SK-N-SH (cell line): ENCODE measurements around the gene LECT2. TPM values are rescaled to one million over a fixed set of nuclear protein-coding genes. Genes with fewer than 3 reads are reported as not detected.

Experiments used
- CTCF ChIA-PET: fragments of 300-600, 350-600 bp; formaldehyde crosslinking; extraction: SDS; loops from one replicate; lab custom pipeline; 2021; lab: Yijun Ruan, JAX
- POLR2A ChIA-PET: fragments of 350-600 bp; sonication (Branson Sonifier 250); formaldehyde crosslinking; extraction: SDS; loops from one replicate; lab custom pipeline; 2020; ENCODE audit warnings: antibody characterized with exemption, inconsistent platforms; lab: Yijun Ruan, JAX
- DNase-seq: peaks from one replicate; pipeline ENCODE4 v3.0.0; 2012
- H2AFZ ChIP-seq: fragments of 200-600 bp; sonication (generic); 2 replicates; pipeline ENCODE4 v1.8.1; 2016; ENCODE audit warnings: antibody characterized with exemption, mild to moderate bottlenecking, low read depth
- H3F3A ChIP-seq: fragments of 200-600 bp; sonication (generic); replicated peaks from 2 replicates; pipeline ENCODE3; 2016; ENCODE audit warnings: antibody characterized with exemption, mild to moderate bottlenecking; ENCODE audit not compliant: insufficient read depth
- H3K27ac ChIP-seq, 2 experiments: fragments of 200-500 bp in 1 of 2; fragments of 200-600 bp in 1 of 2; sonication (Bioruptor generic) in 1 of 2; sonication (generic), shearing (Covaris generic) in 1 of 2; 2 replicates each; pipeline versions ENCODE4 v1.5.1 to v1.6.1; 2014 to 2016; ENCODE audit warnings: low read depth in 2 of 2, inconsistent platforms in 1 of 2, low read length in 1 of 2, mild to moderate bottlenecking in 1 of 2, mixed read lengths in 1 of 2
- H3K27me3 ChIP-seq: fragments of 200-600 bp; sonication (generic), shearing (Covaris generic); 2 replicates; pipeline ENCODE4 v1.6.1; 2016; ENCODE audit warnings: mixed run types; ENCODE audit not compliant: insufficient read depth
- H3K36me3 ChIP-seq, 2 experiments: fragments of 200-500 bp in 1 of 2; fragments of 200-600 bp in 1 of 2; sonication (Bioruptor generic) in 1 of 2; sonication (generic) in 1 of 2; replicated peaks in 1 of 2; 2 replicates each; pipeline versions ENCODE3 to v1.5.1; 2014 to 2016; ENCODE audit warnings: low read length in 1 of 2, mild to moderate bottlenecking in 1 of 2; ENCODE audit not compliant: insufficient read depth in 2 of 2, control insufficient read depth in 1 of 2
- H3K4me1 ChIP-seq, 2 experiments: fragments of 200-500 bp in 1 of 2; fragments of 200-600 bp in 1 of 2; sonication (Bioruptor generic) in 1 of 2; sonication (generic), shearing (Covaris generic) in 1 of 2; 2 replicates each; pipeline versions ENCODE4 v1.5.1 to v1.6.1; 2014 to 2016; ENCODE audit warnings: low read depth in 1 of 2, low read length in 1 of 2, mixed run types in 1 of 2; ENCODE audit not compliant: insufficient read depth in 2 of 2, control insufficient read depth in 1 of 2
- H3K4me2 ChIP-seq: fragments of 200-600 bp; sonication (generic), shearing (Covaris generic); 2 replicates; pipeline ENCODE4 v1.6.1; 2017; ENCODE audit warnings: mixed run types
- H3K4me3 ChIP-seq, 2 experiments: fragments of 200-500 bp in 1 of 2; fragments of 200-600 bp in 1 of 2; sonication (Bioruptor generic) in 1 of 2; sonication (generic), shearing (Covaris generic) in 1 of 2; 2 replicates each; pipeline versions ENCODE4 v1.5.1 to v1.8.1; 2014 to 2016; ENCODE audit warnings: low read depth in 2 of 2, inconsistent platforms in 1 of 2, low read length in 1 of 2, mild to moderate bottlenecking in 1 of 2, mixed read lengths in 1 of 2, moderate library complexity in 1 of 2
- H3K79me2 ChIP-seq: fragments of 200-600 bp; sonication (generic); 2 replicates; pipeline ENCODE4 v1.8.1; 2017; ENCODE audit warnings: mild to moderate bottlenecking; ENCODE audit not compliant: insufficient read depth
- H3K9ac ChIP-seq: fragments of 200-600 bp; sonication (generic); 2 replicates; pipeline ENCODE4 v1.6.1; 2017; ENCODE audit warnings: mixed run types
- H3K9me2 ChIP-seq: fragments of 200-600 bp; sonication (generic); 2 replicates; pipeline ENCODE4 v1.6.1; 2017; ENCODE audit warnings: mixed run types
- H3K9me3 ChIP-seq: fragments of 200-600 bp; sonication (generic); 2 replicates; pipeline ENCODE4 v1.6.1; 2017; ENCODE audit warnings: mixed run types, mild to moderate bottlenecking, moderate library complexity
- H4K20me1 ChIP-seq: fragments of 200-600 bp; sonication (generic); 2 replicates; pipeline ENCODE4 v1.6.1; 2017; ENCODE audit warnings: mild to moderate bottlenecking, mixed run types; ENCODE audit not compliant: insufficient read depth
- CTCF ChIP-seq: fragments of 200-600 bp; sonication (generic); IDR thresholded peaks from 2 replicates; pipeline ENCODE4 v1.6.1; 2017; ENCODE audit warnings: antibody characterized with exemption, mild to moderate bottlenecking, moderate library complexity
- ELF1 ChIP-seq: IDR thresholded peaks from 2 replicates; pipeline ENCODE4 v1.4.0; 2012
- EP300 ChIP-seq, 2 experiments: IDR thresholded peaks; 2 replicates each; pipeline versions ENCODE4 v1.4.0 to v1.6.1; 2012; ENCODE audit warnings: borderline replicate concordance in 1 of 2, low read depth in 1 of 2, low read length in 1 of 2
- EZH2phosphoT487 ChIP-seq: fragments of 200-600 bp; sonication (generic); IDR thresholded peaks from 2 replicates; pipeline ENCODE4 v1.6.1; 2017; ENCODE audit warnings: low read depth, mixed run types, mild to moderate bottlenecking, antibody characterized with exemption, moderate library complexity, borderline replicate concordance
- FOSL2 ChIP-seq: IDR thresholded peaks from 2 replicates; pipeline ENCODE4 v1.4.0; 2012; ENCODE audit warnings: low read depth, mild to moderate bottlenecking, moderate library complexity, borderline replicate concordance
- GABPA ChIP-seq: IDR thresholded peaks from 2 replicates; pipeline ENCODE4 v1.4.0; 2012; ENCODE audit warnings: low read depth, mild to moderate bottlenecking
- IRF3 ChIP-seq: fragments of 150-350 bp; IDR thresholded peaks from 2 replicates; pipeline ENCODE4 v1.6.1; 2016; ENCODE audit warnings: mild to moderate bottlenecking, low read depth, low read length
- JUND ChIP-seq: IDR thresholded peaks from 2 replicates; pipeline ENCODE4 v1.4.0; 2012
- MAX ChIP-seq: IDR thresholded peaks from 2 replicates; pipeline ENCODE4 v1.4.0; 2012; ENCODE audit warnings: low read depth
- MEF2A ChIP-seq: IDR thresholded peaks from 2 replicates; pipeline ENCODE4 v1.4.0; 2012; ENCODE audit warnings: low read depth, borderline replicate concordance
- MXI1 ChIP-seq: IDR thresholded peaks from 2 replicates; pipeline ENCODE4 v1.6.1; 2012; ENCODE audit warnings: mild to moderate bottlenecking, low read depth, low read length, improper control_type of control experiment
- NRF1 ChIP-seq: IDR thresholded peaks from 2 replicates; pipeline ENCODE4 v1.6.1; 2012; ENCODE audit warnings: low read depth, mild to moderate bottlenecking, low read length
- RAD21 ChIP-seq: IDR thresholded peaks from 2 replicates; pipeline ENCODE4 v1.6.1; 2012; ENCODE audit warnings: mild to moderate bottlenecking, low read length
- RCOR1 ChIP-seq: fragments of 150-350 bp; IDR thresholded peaks from 2 replicates; pipeline ENCODE4 v1.6.1; 2017; ENCODE audit warnings: antibody characterized with exemption, low read length
- REST ChIP-seq: IDR thresholded peaks from 2 replicates; pipeline ENCODE4 v1.6.1; 2012; ENCODE audit warnings: mild to moderate bottlenecking, low read depth, low read length, moderate library complexity
- RXRA ChIP-seq: IDR thresholded peaks from 2 replicates; pipeline ENCODE4 v1.4.0; 2012; ENCODE audit warnings: low read depth, mild to moderate bottlenecking, borderline replicate concordance
- SMC3 ChIP-seq: IDR thresholded peaks from 2 replicates; pipeline ENCODE4 v1.6.1; 2012; ENCODE audit warnings: low read depth, low read length, improper control_type of control experiment
- TCF12 ChIP-seq: IDR thresholded peaks from 2 replicates; pipeline ENCODE4 v1.4.0; 2012
- TEAD4 ChIP-seq: IDR thresholded peaks from 2 replicates; pipeline ENCODE4 v1.4.0; 2012; ENCODE audit warnings: mild to moderate bottlenecking, borderline replicate concordance; ENCODE audit not compliant: insufficient read depth
- ZBTB33 ChIP-seq: IDR thresholded peaks from 2 replicates; pipeline ENCODE4 v1.4.0; 2012; ENCODE audit warnings: low read depth, borderline replicate concordance
- WGBS: methylation state at CpG from one replicate; pipeline ENCODE4 v1.1.6; 2017; ENCODE audit warnings: low lambda C conversion rate; 5-methylcytosine and 5-hydroxymethylcytosine counted together
- polyA plus RNA-seq, 3 experiments: library from polyadenylated mRNA; depleted of rRNA; stranded (reverse); fragments of >200 nt; gene quantifications; 2 replicates each; pipeline ENCODE4 v1.2.3, GENCODE V29; 2012

The LECT2 gene
- polyA plus RNA-seq, 1 of the 3 experiments (the other 2 are of a cell fraction): 0.18 TPM

- Histone ChIP-seq H3K4me1 (peaks cover 0 to 9% of the 10 kb centered on the region in 2 experiments; a peak in 1 of 4 replicates), H3F3A (peaks cover 18% of the 10 kb centered on the region), H3K9ac (no peak overlapping the region), H2AFZ (peak overlapping the region; percentile 8; the same call in 1 of the 2 replicates), H3K27me3 (no peaks in the 10 kb centered on the region), H4K20me1 (no peaks in the 10 kb centered on the region), H3K4me2 (no peak overlapping the region), H3K9me2 (no peaks in the 10 kb centered on the region), H3K36me3 (no peaks in the 10 kb centered on the region), H3K4me3 (no peak overlapping the region), H3K27ac (peak overlapping the region; percentile 28 to 36; a peak in 2 of 4 replicates), H3K9me3 (no peaks in the 10 kb centered on the region; the same call in 1 of the 2 replicates), H3K79me2 (no peaks in the 10 kb centered on the region)
- ChIA-PET CTCF (interaction anchor here (1.0 kb wide), 1 partner anchor 81 kb away, joined by 3 read pairs; no protein-coding TSS in a partner anchor), POLR2A (no interaction called here)
- DNase-seq: no peak
- 92% methylated on average over 1 of the region's 1 CpG for WGBS
- TF ChIP-seq RAD21: peak; percentile 16; the same call in 1 of the 2 replicates
- 0 out of 2 replicates have a peak, but pooled peaks have one; percentile 28 for TF ChIP-seq FOSL2
- no peak for TF ChIP-seq RXRA
- TF ChIP-seq EZH2phosphoT487: no peak
- TF ChIP-seq ELF1: no peak
- TF ChIP-seq EP300 (IDR thresholded peaks at IDR 0.05; ENCODE audit: borderline replicate concordance in 1 of 2, low read depth in 1 of 2, low read length in 1 of 2): no peak
- TF ChIP-seq TEAD4: peak; percentile 19; the same call in 1 of the 2 replicates
- no peak for TF ChIP-seq RCOR1
- no peak for TF ChIP-seq ZBTB33
- no peak for TF ChIP-seq MAX
- TF ChIP-seq MXI1: no peak
- TF ChIP-seq MEF2A: no peak
- no peak for TF ChIP-seq GABPA
- no peak; the same call in 1 of the 2 replicates for TF ChIP-seq JUND
- no peak for TF ChIP-seq SMC3
- no peak for TF ChIP-seq REST
- peak; percentile 23; the same call in 1 of the 2 replicates for TF ChIP-seq CTCF
- no peak for TF ChIP-seq NRF1
- TF ChIP-seq TCF12: peak; percentile 22; the same call in 1 of the 2 replicates
- TF ChIP-seq IRF3: no peak
Measured at GRCh38 chr5:135964670-135965320, 10.0 kb upstream of the LECT2 start.
